Suppressor macrophage treated with lipopolysaccharide for 1 hour (primary cell): ENCODE data around the gene PRPF8.

ENCODE experiments used
- DNase-seq, 3 donors: peaks; one replicate each; pipeline ENCODE4 v3.0.0-alpha.2; 2020 to 2022

The PRPF8 gene

DNA sequence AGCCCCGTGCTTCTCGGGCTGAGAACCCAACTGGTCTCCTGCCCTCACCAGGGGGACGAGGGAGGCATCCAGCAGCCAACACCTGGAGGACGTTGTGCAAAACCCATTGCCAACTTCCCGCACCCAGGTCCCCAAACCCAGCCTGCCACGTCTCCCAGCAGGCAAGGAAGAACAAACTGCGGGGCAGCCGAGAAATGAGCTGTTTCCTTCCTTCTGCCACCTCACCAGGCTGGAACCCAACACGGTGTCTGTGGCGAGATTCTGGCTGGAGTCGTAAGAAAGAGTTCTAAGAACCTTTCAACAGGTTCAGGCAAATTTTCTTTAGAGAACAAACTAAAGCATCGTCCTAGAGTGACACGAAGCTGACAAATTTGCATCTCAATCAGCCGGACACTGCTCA, 59.6 kb downstream of the PRPF8 start:
- no peak for DNase-seq

DNA sequence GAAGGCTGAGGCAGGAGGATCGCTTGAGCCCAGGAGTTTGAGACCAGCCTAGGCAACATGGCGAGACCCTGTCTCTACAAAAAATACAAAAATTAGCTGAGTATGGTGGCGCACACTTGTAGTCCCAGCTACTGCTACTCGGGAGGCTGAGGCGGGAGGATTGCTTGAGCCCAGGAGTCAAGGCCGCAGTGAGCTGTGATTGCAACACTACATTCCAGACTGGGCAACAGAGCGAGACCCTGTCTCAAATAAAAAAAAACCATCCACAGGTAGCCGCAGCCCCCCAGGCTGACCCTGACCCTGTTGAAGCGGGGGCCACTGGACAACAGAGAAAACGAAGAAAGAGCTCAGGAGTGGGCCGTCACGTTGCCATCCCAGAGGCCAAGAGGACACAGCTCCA, 60.0 kb downstream of the PRPF8 start:
- DNase-seq = no peak

DNA sequence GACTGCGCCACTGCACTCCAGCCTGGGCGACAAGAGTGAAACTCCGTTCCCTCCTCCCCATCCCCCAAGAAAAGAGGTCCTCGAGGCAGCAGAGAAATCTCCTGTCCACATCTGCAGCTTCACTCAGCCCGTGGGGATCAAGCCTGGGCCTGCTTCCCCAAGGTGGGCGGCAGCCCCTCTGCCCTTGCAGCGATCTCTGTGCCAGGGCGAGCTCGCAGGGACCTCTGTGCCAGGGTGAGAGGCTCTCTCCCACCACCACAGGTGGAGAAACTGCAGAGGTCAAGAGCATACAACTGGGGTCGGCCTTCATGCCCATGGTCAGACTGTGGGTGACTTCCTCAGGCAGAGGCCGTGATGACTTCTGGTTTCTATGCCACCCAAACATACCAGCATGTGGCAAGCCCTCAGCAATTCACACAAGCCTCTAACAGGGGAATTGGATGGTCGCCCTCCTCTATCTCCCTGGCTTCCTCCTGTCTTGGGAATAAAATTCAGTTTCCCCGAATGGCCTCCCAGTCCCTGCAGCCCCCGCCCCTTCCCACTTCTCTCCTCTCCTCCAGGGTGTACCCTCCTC, 61.5 kb downstream of the PRPF8 start:
- DNase-seq = peak; percentile 51 to 54 (median 51)

DNA sequence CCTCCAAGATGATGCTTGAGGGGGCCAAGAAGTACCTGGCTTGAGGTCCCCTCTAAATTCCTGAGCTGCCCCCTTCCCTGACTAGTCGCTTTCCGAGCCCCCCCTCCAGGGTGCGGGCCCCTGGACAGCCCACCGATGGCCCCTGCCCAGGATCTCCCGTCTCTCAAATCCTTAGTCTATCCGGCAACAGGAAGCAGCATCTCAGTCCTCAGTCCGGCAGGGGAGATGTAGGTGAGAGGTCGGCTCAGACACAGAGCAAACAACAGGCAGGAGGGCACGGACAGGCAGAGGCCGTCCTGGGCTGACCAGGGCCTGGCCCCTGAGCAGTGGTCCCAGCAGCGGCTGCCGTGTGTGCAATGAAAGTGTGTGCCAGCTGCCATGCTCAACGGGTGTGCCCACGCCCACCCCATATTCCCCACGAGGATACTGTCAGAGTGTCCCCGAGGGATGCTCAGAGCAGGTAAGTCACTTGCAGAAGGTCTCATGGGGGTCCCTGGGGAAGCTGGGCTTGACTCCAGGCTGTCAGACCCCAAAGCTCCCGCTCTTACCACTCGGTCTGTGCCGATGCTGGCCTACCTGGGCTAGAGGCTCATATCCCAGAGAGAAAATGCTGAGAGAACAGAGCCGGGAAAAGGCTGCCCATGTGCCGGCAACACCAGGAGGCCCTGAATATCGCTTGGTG, 63.3 kb downstream of the PRPF8 start:
- DNase-seq = no peak

DNA sequence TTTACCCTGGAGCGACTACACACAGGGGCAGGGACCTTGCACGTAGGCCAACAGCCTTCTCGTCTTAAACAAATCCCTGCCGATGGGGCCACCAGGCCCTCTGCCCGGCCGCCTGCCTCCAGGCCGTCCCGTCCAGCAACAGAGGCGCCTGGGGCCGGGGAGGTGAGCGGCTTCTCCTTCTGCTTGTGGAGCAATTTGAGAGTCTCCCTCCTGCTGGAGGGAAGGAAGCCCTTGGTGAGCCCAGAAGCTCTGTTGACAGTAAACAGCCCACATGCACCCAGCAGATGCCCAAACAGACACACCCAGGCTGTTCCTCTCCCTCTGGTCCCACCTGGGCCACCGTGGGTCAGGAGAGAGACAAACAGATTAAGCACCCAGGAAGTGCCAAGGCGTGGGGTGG, 64.2 kb downstream of the PRPF8 start:
- DNase-seq = no peak

DNA sequence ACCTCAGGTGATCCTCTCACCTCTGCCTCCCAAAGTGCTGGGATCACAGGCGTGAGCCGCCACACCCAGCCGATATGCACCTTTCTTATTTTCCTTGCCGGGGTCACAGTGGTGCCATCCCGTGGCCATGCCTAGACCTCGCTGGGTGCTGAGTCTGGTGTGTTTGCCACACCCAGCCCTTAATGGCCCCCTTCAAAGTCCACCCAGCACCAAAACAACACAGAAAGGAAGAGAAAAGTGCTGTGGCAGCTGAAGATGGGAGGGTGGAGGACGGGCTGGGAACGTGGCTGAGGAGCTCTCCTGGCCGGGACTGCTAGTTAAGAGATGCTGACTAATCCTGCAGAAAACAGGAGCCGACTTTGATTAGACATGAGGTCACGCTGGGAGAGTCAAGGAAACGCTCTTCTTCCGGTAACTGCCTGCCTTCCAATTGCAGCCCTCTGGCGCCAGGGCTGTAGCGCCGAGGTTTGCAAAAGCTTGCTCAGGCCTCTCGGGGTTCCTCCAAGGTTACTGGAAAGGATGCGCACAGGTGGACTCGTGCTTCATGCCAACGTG, 67.0 kb downstream of the PRPF8 start:
- peak; percentile 64 to 80 (median 68) for DNase-seq

DNA sequence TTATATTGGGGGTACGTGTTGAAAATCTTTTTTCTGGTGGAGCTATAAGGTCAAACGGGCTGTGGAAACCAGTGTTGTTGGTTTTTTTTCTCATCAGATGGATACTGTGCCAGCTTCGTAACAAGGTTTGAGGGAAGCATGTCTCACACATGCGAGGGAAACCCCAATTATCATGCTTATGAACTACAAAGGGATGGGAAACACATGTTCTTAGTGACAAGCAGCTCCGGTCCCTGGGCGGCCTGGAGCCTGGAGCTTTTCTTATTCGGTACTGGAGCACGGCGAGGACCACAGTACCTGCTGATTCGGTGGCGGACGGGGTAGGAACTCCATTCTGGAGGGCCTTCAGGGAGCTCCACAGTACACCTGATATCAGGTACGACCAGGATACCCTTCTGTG, 68.6 kb downstream of the PRPF8 start:
- no peak for DNase-seq

GRCh38 chr17:1612400-1612799, 72.3 kb downstream of the PRPF8 start:
- no peak for DNase-seq

- DNase-seq = peak; percentile 84 to 94 (median 91)
Measured at GRCh38 chr17:1611715-1612114, 73.0 kb downstream of the PRPF8 start.

DNA sequence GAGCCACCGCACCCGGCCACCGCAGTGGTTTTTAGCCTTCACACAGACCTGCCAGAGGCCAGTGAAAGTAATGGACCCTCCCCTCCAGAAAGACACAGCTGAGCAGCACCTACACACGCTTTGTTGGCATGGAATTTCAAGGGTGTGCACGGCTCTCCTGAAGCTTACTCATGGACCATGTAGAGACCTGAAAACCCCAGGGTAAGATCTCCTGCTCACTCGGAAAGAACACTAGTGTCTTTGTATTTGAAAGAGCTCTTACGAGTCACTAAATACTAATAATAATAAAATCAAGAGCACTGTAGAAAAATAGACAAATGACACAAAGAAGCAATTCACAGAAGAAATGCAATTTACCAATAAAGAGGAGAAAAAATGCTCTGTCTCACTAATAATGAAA, 76.0 kb downstream of the PRPF8 start:
- no peak for DNase-seq

- DNase-seq = no peak
Measured at GRCh38 chr17:1607971-1608320, 76.7 kb downstream of the PRPF8 start.

GRCh38 chr17:1606352-1606985, 78.2 kb downstream of the PRPF8 start:
- DNase-seq = peak; percentile 94 to 98 (median 95)

- DNase-seq = no peak
Measured at GRCh38 chr17:1605681-1606351, 78.9 kb downstream of the PRPF8 start.

DNA sequence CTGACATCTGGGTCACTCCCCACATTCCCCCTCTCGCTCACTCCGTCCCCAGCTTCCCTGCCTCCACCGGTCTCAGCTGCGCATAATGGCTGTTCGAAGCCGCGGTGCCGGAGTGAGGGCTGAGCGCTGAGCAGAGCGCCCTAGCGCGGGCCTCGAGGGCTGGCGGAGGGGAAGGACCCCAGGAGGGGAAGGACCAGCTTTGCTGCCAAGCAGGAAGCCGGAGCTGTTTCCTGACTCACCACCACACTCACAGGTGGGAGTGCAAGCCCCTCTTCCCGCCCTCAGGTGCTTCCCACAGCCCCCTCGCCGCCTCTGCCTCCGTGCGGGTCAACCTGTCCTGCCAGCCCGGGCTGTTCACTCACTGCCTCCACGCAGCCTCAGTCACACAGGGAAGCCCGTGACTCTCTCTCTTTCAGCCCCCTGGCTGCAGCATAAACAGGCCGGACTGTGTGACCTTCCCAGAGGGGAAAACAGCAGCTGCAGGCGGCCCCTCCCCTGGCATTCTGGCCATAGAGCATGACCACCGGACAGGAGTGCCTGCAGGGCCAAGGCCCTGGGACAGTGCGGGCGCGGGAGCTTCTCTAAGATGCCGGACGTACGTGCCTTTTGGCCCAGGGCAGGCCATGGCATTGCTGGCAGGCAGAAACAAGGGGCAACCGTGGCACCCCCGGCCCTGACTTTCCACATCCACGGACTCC, 79.7 kb downstream of the PRPF8 start:
- no peak for DNase-seq

DNA sequence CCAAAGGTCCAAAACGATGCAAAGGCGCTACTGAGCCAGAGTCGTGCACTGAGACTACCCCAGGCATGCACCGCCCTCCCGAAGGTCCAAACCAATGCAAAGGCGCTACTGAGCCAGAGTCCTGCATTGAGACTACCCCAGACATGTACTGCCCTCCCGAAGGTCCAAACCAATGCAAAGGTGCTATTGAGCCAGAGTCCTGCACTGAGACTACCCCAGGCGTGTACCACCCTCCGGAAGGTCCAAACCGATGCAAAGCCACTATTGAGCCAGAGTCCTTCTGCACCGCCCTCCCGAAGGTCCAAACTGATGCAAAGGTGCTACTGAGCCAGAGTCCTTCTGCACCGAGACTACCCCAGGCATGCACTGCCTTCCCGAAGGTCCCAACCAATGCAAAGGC, 83.1 kb downstream of the PRPF8 start:
- DNase-seq = no peak
